K562 (cell line): ENCODE measurements around the gene XRCC2. TPM values are rescaled to one million over a fixed set of nuclear protein-coding genes. Genes with fewer than 3 reads are reported as not detected.

Experiments
- ATF1 ChIP-seq, 2 experiments: fragments of 450-650 bp in 1 of 2; IDR thresholded peaks; 2 replicates each; pipeline ENCODE4 v1.6.1; 2016; ENCODE audit warnings: missing compliant biosample characterization in 1 of 2, missing genetic modification characterization in 1 of 2
- CBX5 ChIP-seq: IDR thresholded peaks from 2 replicates; pipeline ENCODE4 v1.6.1; 2014; ENCODE audit warnings: low read depth, borderline replicate concordance
- DACH1 ChIP-seq: fragments of 450-650 bp; IDR thresholded peaks from 2 replicates; pipeline ENCODE4 v1.6.1; 2018; ENCODE audit not compliant: partially characterized antibody
- ELF2 ChIP-seq: fragments of 250-450 bp; sonication (Bioruptor Pico); IDR thresholded peaks from 2 replicates; pipeline ENCODE4 v1.5.0; 2021; ENCODE audit warnings: mild to moderate bottlenecking
- ETS1 ChIP-seq: conservative IDR thresholded peaks from 2 replicates; pipeline ENCODE4 v1.6.1; 2011; ENCODE audit warnings: low read depth, mild to moderate bottlenecking, low read length; ENCODE audit not compliant: control insufficient read depth
- FIP1L1 ChIP-seq: fragments of 200-400 bp; formaldehyde crosslinking; IDR thresholded peaks from 2 replicates; pipeline ENCODE4 v1.6.1; 2018; ENCODE audit warnings: mild to moderate bottlenecking, low read depth, low read length; ENCODE audit not compliant: poor library complexity, severe bottlenecking
- GABPB2 ChIP-seq: fragments of 250-450 bp; sonication (Bioruptor Pico); conservative IDR thresholded peaks from 2 replicates; pipeline ENCODE4 v1.5.1; 2021; ENCODE audit warnings: mild to moderate bottlenecking
- HNRNPK ChIP-seq: fragments of 200-400 bp; formaldehyde crosslinking; IDR thresholded peaks from one replicate; pipeline ENCODE4 v1.6.1; 2018; ENCODE audit warnings: mild to moderate bottlenecking, low read depth, low read length; ENCODE audit not compliant: poor library complexity, severe bottlenecking
- KAT7 ChIP-seq: sonication (generic); formaldehyde crosslinking; IDR thresholded peaks from 2 replicates; pipeline ENCODE4 v1.8.0; 2022; ENCODE audit warnings: missing genetic modification reagents, mild to moderate bottlenecking, borderline replicate concordance
- MITF ChIP-seq: IDR thresholded peaks from 2 replicates; pipeline ENCODE4 v1.6.1; 2014; ENCODE audit warnings: antibody characterized with exemption
- MTA3 ChIP-seq: fragments of 450-650 bp; formaldehyde crosslinking; IDR thresholded peaks from 2 replicates; pipeline ENCODE4 v1.6.1; 2017; ENCODE audit warnings: mild to moderate bottlenecking, borderline replicate concordance
- NBN ChIP-seq: fragments of 450-650 bp; IDR thresholded peaks from 2 replicates; pipeline ENCODE4 v1.6.1; 2016; ENCODE audit warnings: low read depth, mild to moderate bottlenecking
- NFYB ChIP-seq: IDR thresholded peaks from 2 replicates; pipeline ENCODE4 v1.6.1; 2011; ENCODE audit warnings: mild to moderate bottlenecking, moderate library complexity; ENCODE audit not compliant: insufficient read length; ENCODE audit errors: extremely low read depth
- RBM25 ChIP-seq: fragments of 200-400 bp; formaldehyde crosslinking; IDR thresholded peaks from 2 replicates; pipeline ENCODE4 v1.6.1; 2018; ENCODE audit warnings: low read length, low read depth, moderate library complexity; ENCODE audit not compliant: severe bottlenecking
- SMAD3 ChIP-seq: fragments of 450-650 bp; formaldehyde crosslinking; conservative IDR thresholded peaks from 2 replicates; pipeline ENCODE4 v1.4.0; 2020; ENCODE audit warnings: mild to moderate bottlenecking
- TEAD1 ChIP-seq, 2 experiments: fragments of 450-650 bp in 1 of 2; sonication (generic) in 1 of 2; formaldehyde crosslinking; IDR thresholded peaks; 2 replicates each; pipeline versions ENCODE4 v1.4.0 to v1.8.0; 2020 to 2022; ENCODE audit warnings: mild to moderate bottlenecking in 2 of 2, missing genetic modification reagents in 1 of 2
- USF2 ChIP-seq: sonication (generic); formaldehyde crosslinking; IDR thresholded peaks from 2 replicates; pipeline ENCODE4 v1.5.0; 2020; ENCODE audit warnings: missing genetic modification reagents
- ZBTB17 ChIP-seq: fragments of 450-650 bp; formaldehyde crosslinking; IDR thresholded peaks from 2 replicates; pipeline ENCODE4 v1.4.0; 2020; ENCODE audit warnings: mild to moderate bottlenecking
- ZBTB26 ChIP-seq: fragments of 450-650 bp; formaldehyde crosslinking; IDR thresholded peaks from 2 replicates; pipeline ENCODE4 v1.4.0; 2022; ENCODE audit warnings: missing genetic modification characterization
- ZNF449 ChIP-seq: fragments of 250-450 bp; sonication (Bioruptor Pico); IDR thresholded peaks from 2 replicates; pipeline ENCODE4 v1.8.0; 2022; ENCODE audit warnings: moderate library complexity, mild to moderate bottlenecking, inconsistent platforms
- ZNF76 ChIP-seq: fragments of 250-450 bp; sonication (Bioruptor Pico); IDR thresholded peaks from 2 replicates; pipeline ENCODE4 v1.4.0; 2020; ENCODE audit warnings: mild to moderate bottlenecking, moderate library complexity, borderline replicate concordance
- polyA plus RNA-seq, 8 experiments: library from polyadenylated mRNA; depleted of rRNA in 4 of 8; stranded (reverse) in 5 of 8; unstranded in 3 of 8; fragments of >200 nt; fragmentation: Nextera tagmentation in 2 of 8; fragmentation: Illumina TruSeq in 1 of 8; extraction: Ambion mirVana in 2 of 8; extraction: Trizol in 1 of 8; gene quantifications; 2 replicates each; pipeline versions ENCODE4 v1.2.1 to v1.2.3, GENCODE V29; 2011 to 2014; ENCODE audit warnings: inconsistent platforms in 1 of 8, missing spikeins in 1 of 8
- total RNA-seq, 7 experiments: library from RNA; depleted of rRNA in 6 of 7; stranded (reverse); fragments of >200 nt in 6 of 7; fragmentation: Illumina TruSeq in 2 of 7; extraction: Trizol in 2 of 7; gene quantifications; 2 replicates each; pipeline versions ENCODE4 v1.2.1 to v1.2.3, GENCODE V29; 2011 to 2021; ENCODE audit warnings: low replicate concordance in 1 of 7

XRCC2 gene
- total and polyA plus RNA-seq, 9 of the 15 experiments (the other 6 are each of a cell fraction or from before 2014, with no cell fraction given) = 16.2 to 58.0 (median 39.8) TPM

GRCh38 chr7:152674860-152675758, 832 bp downstream of the XRCC2 start (continued):
- TF ChIP-seq USF2 (peak; percentile 33), ELF2 (no peak), CBX5 (no peak), HNRNPK (no peak), RBM25 (no peak), ATF1 (CRISPR knock-in tag; IDR thresholded peaks at IDR 0.05) (no peak), ATF1 (tag; IDR thresholded peaks at IDR 0.05) (no peak), DACH1 (no peak), ETS1 (no peak; the same call in 1 of the 2 replicates), MITF (no peak), NFYB (no peak), TEAD1 (CRISPR knock-in tag; IDR thresholded peaks at IDR 0.05) (no peak), ZNF449 (CRISPR knock-in tag) (no peak), FIP1L1 (no peak), ZBTB17 (no peak), ZBTB26 (CRISPR knock-in tag) (no peak), MTA3 (no peak), ZNF76 (CRISPR knock-in tag) (no peak), NBN (no peak), SMAD3 (CRISPR knock-in tag) (no peak), KAT7 (CRISPR knock-in tag) (peak; percentile 44; the same call in 1 of the 2 replicates), GABPB2 (CRISPR knock-in tag) (no peak)
